Measurements from ENCODE around the gene GABBR1.
A peak's percentile ranks its signal among the peaks of the same experiment; 100 is the strongest.

The GABBR1 gene

GRCh38 chr6:29625337-29625930 lies 7.5 kb downstream of the GABBR1 start:
- DNase-seq (ENCODE audit: low spot score in 2 of 2), result no peak
- no peaks in the 10 kb centered on the region; the same call in 1 of the 2 replicates for H3K4me1 ChIP-seq

GRCh38 chr6:29624520-29624961 lies 8.4 kb downstream of the GABBR1 start:
- in situ Hi-C loops (cut with MboI; ENCODE audit: low sequenced_read_pairs), result no loop called here
- DNase-seq (ENCODE audit: low spot score in 2 of 2), result no peak
- peaks cover 42% of the 10 kb centered on the region for H3K36me3 ChIP-seq (replicated peaks)

More at GRCh38 chr6:29625337-29625930, 7.5 kb downstream of the GABBR1 start:
- in situ Hi-C loops (cut with MboI; ENCODE audit: low sequenced_read_pairs), result no loop called here
- Histone ChIP-seq H3K36me3 (replicated peaks) (peaks cover 33% of the 10 kb centered on the region), H3K9me3 (no peaks in the 10 kb centered on the region), H3K27me3 (ENCODE audit: low read depth) (no peaks in the 10 kb centered on the region), H3K4me3 (no peak overlapping the region)

GRCh38 chr6:29620630-29621029 lies 12.4 kb downstream of the GABBR1 start:
- Histone ChIP-seq H3K9me3 (no peaks in the 10 kb centered on the region), H3K4me3 (no peak overlapping the region), H3K36me3 (replicated peaks) (peaks cover 60% of the 10 kb centered on the region), H3K4me1 (no peaks in the 10 kb centered on the region), H3K27me3 (ENCODE audit: low read depth) (no peaks in the 10 kb centered on the region)
- in situ Hi-C loops (cut with MboI; ENCODE audit: low sequenced_read_pairs), result no loop called here
- no peak for DNase-seq (ENCODE audit: low spot score in 2 of 2)

More at GRCh38 chr6:29624520-29624961, 8.4 kb downstream of the GABBR1 start:
- Histone ChIP-seq H3K4me1 (no peaks in the 10 kb centered on the region; the same call in 1 of the 2 replicates), H3K27me3 (ENCODE audit: low read depth) (no peaks in the 10 kb centered on the region), H3K9me3 (no peaks in the 10 kb centered on the region), H3K4me3 (no peak overlapping the region)

GRCh38 chr6:29619578-29620160 lies 13.3 kb downstream of the GABBR1 start:
- no peaks in the 10 kb centered on the region for H3K9me3 ChIP-seq
- DNase-seq (ENCODE audit: low spot score in 2 of 2), result no peak
- H3K4me3 ChIP-seq, result no peak overlapping the region
- H3K36me3 ChIP-seq (replicated peaks), result peaks cover 60% of the 10 kb centered on the region
- in situ Hi-C loops (cut with MboI; ENCODE audit: low sequenced_read_pairs), result no loop called here
- no peaks in the 10 kb centered on the region for H3K27me3 ChIP-seq (ENCODE audit: low read depth)
- H3K4me1 ChIP-seq, result no peaks in the 10 kb centered on the region

- Histone ChIP-seq H3K4me3 (no peak overlapping the region), H3K9me3 (no peaks in the 10 kb centered on the region), H3K4me1 (no peaks in the 10 kb centered on the region), H3K27me3 (ENCODE audit: low read depth) (no peaks in the 10 kb centered on the region), H3K36me3 (replicated peaks) (peaks cover 68% of the 10 kb centered on the region)
- peak in 1 of 2 experiments; percentile 22 for DNase-seq (ENCODE audit: low spot score in 2 of 2)
- in situ Hi-C loops (cut with MboI; ENCODE audit: low sequenced_read_pairs), result no loop called here
These were observed 15.0 kb downstream of the GABBR1 start for GRCh38 chr6:29617782-29618554.

- H3K4me3 ChIP-seq, result no peak overlapping the region
- in situ Hi-C loops (cut with MboI; ENCODE audit: low sequenced_read_pairs), result no loop called here
- no peak for DNase-seq (ENCODE audit: low spot score in 2 of 2)
- peaks cover 64% of the 10 kb centered on the region for H3K36me3 ChIP-seq (replicated peaks)
- no peaks in the 10 kb centered on the region for H3K27me3 ChIP-seq (ENCODE audit: low read depth)
- no peaks in the 10 kb centered on the region for H3K4me1 ChIP-seq
- no peaks in the 10 kb centered on the region for H3K9me3 ChIP-seq
These were observed 21.6 kb downstream of the GABBR1 start for GRCh38 chr6:29611426-29611825.

GRCh38 chr6:29610540-29610939 lies 22.4 kb downstream of the GABBR1 start:
- H3K9me3 ChIP-seq, result no peaks in the 10 kb centered on the region
- DNase-seq (ENCODE audit: low spot score in 2 of 2), result no peak
- no peaks in the 10 kb centered on the region for H3K4me1 ChIP-seq
- H3K36me3 ChIP-seq (replicated peaks), result peaks cover 71% of the 10 kb centered on the region
- in situ Hi-C loops (cut with MboI; ENCODE audit: low sequenced_read_pairs), result no loop called here
- no peak overlapping the region for H3K4me3 ChIP-seq
- no peaks in the 10 kb centered on the region for H3K27me3 ChIP-seq (ENCODE audit: low read depth)

GRCh38 chr6:29608131-29608530 lies 24.9 kb downstream of the GABBR1 start:
- H3K27me3 ChIP-seq (ENCODE audit: low read depth), result no peaks in the 10 kb centered on the region
- peaks cover 70% of the 10 kb centered on the region for H3K36me3 ChIP-seq (replicated peaks)
- in situ Hi-C loops (cut with MboI; ENCODE audit: low sequenced_read_pairs), result no loop called here
- no peak for DNase-seq (ENCODE audit: low spot score in 2 of 2)
- no peak overlapping the region for H3K4me3 ChIP-seq
- H3K4me1 ChIP-seq, result no peaks in the 10 kb centered on the region
- no peaks in the 10 kb centered on the region for H3K9me3 ChIP-seq

- Histone ChIP-seq H3K4me1 (no peaks in the 10 kb centered on the region), H3K9me3 (no peaks in the 10 kb centered on the region), H3K36me3 (replicated peaks) (peaks cover 50% of the 10 kb centered on the region), H3K27me3 (ENCODE audit: low read depth) (no peaks in the 10 kb centered on the region), H3K4me3 (no peak overlapping the region)
- no peak for DNase-seq (ENCODE audit: low spot score in 2 of 2)
- in situ Hi-C loops (cut with MboI; ENCODE audit: low sequenced_read_pairs), result no loop called here
These were observed 29.1 kb downstream of the GABBR1 start for GRCh38 chr6:29603930-29604329.

- H3K27me3 ChIP-seq (ENCODE audit: low read depth), result no peaks in the 10 kb centered on the region
- no peaks in the 10 kb centered on the region for H3K4me1 ChIP-seq
- in situ Hi-C loops (cut with MboI; ENCODE audit: low sequenced_read_pairs), result no loop called here
- no peaks in the 10 kb centered on the region for H3K9me3 ChIP-seq
- H3K4me3 ChIP-seq, result no peak overlapping the region
- DNase-seq (ENCODE audit: low spot score in 2 of 2), result no peak
- peaks cover 50% of the 10 kb centered on the region for H3K36me3 ChIP-seq (replicated peaks)
These were observed 29.5 kb downstream of the GABBR1 start for GRCh38 chr6:29603456-29603855.

- peaks cover 44% of the 10 kb centered on the region for H3K36me3 ChIP-seq (replicated peaks)
- no peaks in the 10 kb centered on the region for H3K27me3 ChIP-seq (ENCODE audit: low read depth)
- in situ Hi-C loops (cut with MboI; ENCODE audit: low sequenced_read_pairs), result no loop called here
- no peak overlapping the region for H3K4me3 ChIP-seq
- no peaks in the 10 kb centered on the region for H3K4me1 ChIP-seq
- DNase-seq (ENCODE audit: low spot score in 2 of 2), result peak; percentile 21 to 45
- H3K9me3 ChIP-seq, result no peaks in the 10 kb centered on the region
These were observed 30.2 kb downstream of the GABBR1 start for GRCh38 chr6:29602564-29603361.

GRCh38 chr6:29598172-29598747 lies 34.7 kb downstream of the GABBR1 start:
- Histone ChIP-seq H3K9me3 (no peaks in the 10 kb centered on the region), H3K4me3 (no peak overlapping the region), H3K36me3 (replicated peaks) (peaks cover 10% of the 10 kb centered on the region), H3K4me1 (peaks cover 5% of the 10 kb centered on the region; the same call in 1 of the 2 replicates), H3K27me3 (ENCODE audit: low read depth) (no peaks in the 10 kb centered on the region)
- in situ Hi-C loops (cut with MboI; ENCODE audit: low sequenced_read_pairs), result no loop called here
- no peak for DNase-seq (ENCODE audit: low spot score in 2 of 2)

- H3K4me1 ChIP-seq, result peaks cover 5% of the 10 kb centered on the region; the same call in 1 of the 2 replicates
- no peaks in the 10 kb centered on the region for H3K9me3 ChIP-seq
- DNase-seq (ENCODE audit: low spot score in 2 of 2), result no peak
- no peak overlapping the region for H3K4me3 ChIP-seq
- in situ Hi-C loops (cut with MboI; ENCODE audit: low sequenced_read_pairs), result no loop called here
- no peaks in the 10 kb centered on the region for H3K27me3 ChIP-seq (ENCODE audit: low read depth)
- H3K36me3 ChIP-seq (replicated peaks), result peaks cover 8% of the 10 kb centered on the region
These were observed 35.8 kb downstream of the GABBR1 start for GRCh38 chr6:29597184-29597583.
